ENCODE data around the gene ARHGEF1.

GRCh38 chr19:41894350-41894749, 11.4 kb downstream of the ARHGEF1 start:
- TF ChIP-seq, protein P1, sequence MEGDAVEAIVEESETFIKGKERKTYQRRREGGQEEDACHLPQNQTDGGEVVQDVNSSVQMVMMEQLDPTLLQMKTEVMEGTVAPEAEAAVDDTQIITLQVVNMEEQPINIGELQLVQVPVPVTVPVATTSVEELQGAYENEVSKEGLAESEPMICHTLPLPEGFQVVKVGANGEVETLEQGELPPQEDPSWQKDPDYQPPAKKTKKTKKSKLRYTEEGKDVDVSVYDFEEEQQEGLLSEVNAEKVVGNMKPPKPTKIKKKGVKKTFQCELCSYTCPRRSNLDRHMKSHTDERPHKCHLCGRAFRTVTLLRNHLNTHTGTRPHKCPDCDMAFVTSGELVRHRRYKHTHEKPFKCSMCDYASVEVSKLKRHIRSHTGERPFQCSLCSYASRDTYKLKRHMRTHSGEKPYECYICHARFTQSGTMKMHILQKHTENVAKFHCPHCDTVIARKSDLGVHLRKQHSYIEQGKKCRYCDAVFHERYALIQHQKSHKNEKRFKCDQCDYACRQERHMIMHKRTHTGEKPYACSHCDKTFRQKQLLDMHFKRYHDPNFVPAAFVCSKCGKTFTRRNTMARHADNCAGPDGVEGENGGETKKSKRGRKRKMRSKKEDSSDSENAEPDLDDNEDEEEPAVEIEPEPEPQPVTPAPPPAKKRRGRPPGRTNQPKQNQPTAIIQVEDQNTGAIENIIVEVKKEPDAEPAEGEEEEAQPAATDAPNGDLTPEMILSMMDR (conservative IDR thresholded peaks at IDR 0.05 in 1 of 2, IDR thresholded peaks at IDR 0.05 in 1 of 2; ENCODE audit: extremely low read depth in 1 of 2, insufficient read depth in 1 of 2, low read depth in 1 of 2, low read length in 2 of 2), result no peak
- TF ChIP-seq EZH2 (IDR thresholded peaks at IDR 0.05; ENCODE audit: borderline replicate concordance, low read length), result no peak
